Erythroblast (primary cell): ENCODE measurements around the gene C1orf198.

Experiments used
- DNase-seq, 2 experiments: peaks; one replicate each; lab custom pipeline; 2025; lab: John Stamatoyannopoulos, UW
- GATA1 ChIP-seq: IDR thresholded peaks from 2 replicates; pipeline ENCODE4 v1.6.1; 2011; ENCODE audit warnings: low read depth, mild to moderate bottlenecking, control low read depth, low read length, moderate library complexity
- POLR2A ChIP-seq: IDR thresholded peaks from 2 replicates; pipeline ENCODE4 v1.6.1; 2011; ENCODE audit warnings: mild to moderate bottlenecking, low read length

Gene C1orf198

DNA sequence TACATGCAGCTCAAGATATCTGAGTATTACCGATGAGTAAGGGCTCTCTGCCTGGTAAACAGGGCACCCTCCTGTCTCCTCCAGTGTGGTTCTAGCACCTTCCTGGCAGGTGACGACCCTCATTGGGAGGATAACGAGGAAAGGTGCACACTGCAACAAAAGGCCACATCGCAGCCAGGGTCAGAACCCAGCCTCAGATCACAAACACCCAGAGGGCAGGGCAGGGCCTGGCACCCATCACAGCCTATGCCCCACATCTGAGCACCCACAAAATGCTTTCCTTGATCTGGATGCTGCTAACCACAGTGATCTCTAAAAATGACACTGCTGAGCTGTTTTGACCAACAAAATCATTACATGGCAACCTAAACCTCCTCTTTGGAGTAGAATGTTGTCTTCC, 23.8 kb downstream of the C1orf198 start:
- DNase-seq: no peak
- TF ChIP-seq GATA1 (no peak), POLR2A (no peak)

GRCh38 chr1:230843503-230844309, 24.6 kb downstream of the C1orf198 start:
- DNase-seq: no peak
- TF ChIP-seq POLR2A (no peak), GATA1 (no peak)

DNA sequence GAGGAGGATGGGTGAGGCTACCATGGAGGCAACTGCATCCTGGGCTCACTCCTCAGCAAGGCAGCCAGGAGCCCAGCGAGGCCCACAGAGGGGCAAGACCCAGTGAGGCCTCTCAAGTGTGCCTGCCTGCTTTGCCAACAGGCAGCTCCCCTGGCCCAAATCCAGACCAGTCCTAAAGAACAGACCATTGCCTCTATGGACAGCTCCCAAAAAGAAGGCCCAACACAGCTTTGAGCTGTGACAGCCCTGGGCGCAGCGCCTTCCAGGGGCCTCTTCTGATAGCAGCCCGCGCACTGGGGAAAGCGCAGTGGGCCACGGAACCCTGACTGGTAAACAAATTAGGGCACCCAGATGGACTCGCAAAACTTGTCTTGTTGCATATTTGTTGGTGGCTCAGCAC, 25.5 kb downstream of the C1orf198 start:
- TF ChIP-seq POLR2A (no peak), GATA1 (no peak)
- no peak for DNase-seq

GRCh38 chr1:230839173-230839572, 29.1 kb downstream of the C1orf198 start:
- DNase-seq: no peak
- TF ChIP-seq POLR2A: no peak
- TF ChIP-seq GATA1: no peak

DNA sequence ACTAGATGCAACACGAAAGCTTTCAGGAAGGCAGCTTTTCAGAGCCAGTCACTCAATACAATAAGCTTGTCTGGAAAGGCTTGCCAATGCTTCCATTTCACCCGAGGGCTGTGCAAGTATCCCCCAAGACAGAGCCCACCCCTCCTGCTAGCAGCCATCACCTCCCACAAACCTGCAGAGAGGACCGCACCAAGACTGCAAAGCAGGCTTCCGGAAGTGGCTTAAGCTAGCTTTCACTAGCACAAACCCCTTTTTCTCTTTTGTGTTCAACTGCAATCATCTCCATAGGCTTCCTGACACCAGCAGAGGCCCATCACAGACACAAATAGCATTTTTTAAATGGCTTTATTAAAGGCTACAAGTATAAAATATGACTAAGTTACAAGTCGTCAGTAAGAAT, 31.5 kb downstream of the C1orf198 start:
- no peak for DNase-seq
- TF ChIP-seq POLR2A (no peak), GATA1 (no peak)

GRCh38 chr1:230836347-230836746, 32.0 kb downstream of the C1orf198 start:
- TF ChIP-seq GATA1: no peak
- DNase-seq: no peak

GRCh38 chr1:230834292-230834691, 34.0 kb downstream of the C1orf198 start:
- no peak for DNase-seq

GRCh38 chr1:230833511-230833910, 34.8 kb downstream of the C1orf198 start:
- DNase-seq: no peak

More at GRCh38 chr1:230834292-230834691, 34.0 kb downstream of the C1orf198 start:
- TF ChIP-seq POLR2A (no peak), GATA1 (no peak)

GRCh38 chr1:230832476-230832875, 35.8 kb downstream of the C1orf198 start:
- no peak for TF ChIP-seq POLR2A
- TF ChIP-seq GATA1: no peak
- no peak for DNase-seq

More at GRCh38 chr1:230833511-230833910, 34.8 kb downstream of the C1orf198 start:
- TF ChIP-seq GATA1 (no peak), POLR2A (no peak)

DNA sequence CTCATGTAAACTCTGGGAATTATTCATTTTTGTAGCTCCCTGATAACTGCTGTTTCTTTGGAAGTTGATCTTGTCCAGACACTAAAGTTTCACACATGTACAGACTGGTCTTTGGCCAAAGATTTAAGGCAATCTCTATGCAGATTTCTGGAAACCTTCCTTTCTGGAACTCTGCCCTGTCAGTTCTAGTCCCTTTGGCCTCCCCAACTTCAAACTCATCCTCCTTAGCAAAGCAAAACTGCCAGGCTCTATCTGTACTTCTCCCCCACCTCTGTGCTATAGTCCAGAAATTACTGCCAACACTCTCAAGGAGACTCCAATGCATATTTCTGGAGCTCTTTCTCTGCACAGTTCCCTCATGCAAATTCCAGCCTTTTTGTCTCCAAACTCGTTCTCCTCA, 36.5 kb downstream of the C1orf198 start:
- TF ChIP-seq POLR2A: no peak
- TF ChIP-seq GATA1: no peak
- no peak for DNase-seq

- no peak for DNase-seq
- TF ChIP-seq POLR2A (no peak), GATA1 (no peak)
Measured at GRCh38 chr1:230828421-230828820, 39.9 kb downstream of the C1orf198 start.

GRCh38 chr1:230827801-230828200, 40.5 kb downstream of the C1orf198 start:
- DNase-seq: no peak
- TF ChIP-seq POLR2A (no peak), GATA1 (no peak)

- TF ChIP-seq POLR2A: no peak
- TF ChIP-seq GATA1: no peak
- no peak for DNase-seq
Measured at GRCh38 chr1:230827081-230827681, 41.1 kb downstream of the C1orf198 start.

- no peak for DNase-seq
- TF ChIP-seq POLR2A (no peak), GATA1 (no peak)
Measured at GRCh38 chr1:230826166-230826875, 42.0 kb downstream of the C1orf198 start.
